HUES64 (cell line): ENCODE data around the gene EML5.

Source experiments
- H3K27ac ChIP-seq: 2 replicates; pipeline ENCODE4 v1.7.0; 2013; ENCODE audit warnings: low read depth, low read length, inconsistent platforms
- H3K27me3 ChIP-seq: 2 replicates; pipeline ENCODE4 v1.6.1; 2013; ENCODE audit warnings: mild to moderate bottlenecking, low read length; ENCODE audit not compliant: insufficient read depth
- H3K36me3 ChIP-seq: 2 replicates; pipeline ENCODE4 v1.6.1; 2013; ENCODE audit warnings: mild to moderate bottlenecking, low read length; ENCODE audit not compliant: insufficient read depth
- H3K4me1 ChIP-seq: 2 replicates; pipeline ENCODE4 v1.6.1; 2013; ENCODE audit warnings: mild to moderate bottlenecking, low read length, moderate library complexity; ENCODE audit not compliant: insufficient read depth
- H3K4me3 ChIP-seq: 2 replicates; pipeline ENCODE4 v1.5.1; 2013; ENCODE audit warnings: mild to moderate bottlenecking, low read length, moderate library complexity
- H3K9ac ChIP-seq: 2 replicates; pipeline ENCODE4 v1.6.1; 2013; ENCODE audit warnings: mild to moderate bottlenecking, low read depth, low read length
- H3K9me3 ChIP-seq: 2 replicates; pipeline ENCODE4 v1.6.1; 2013; ENCODE audit warnings: low read depth, low read length; ENCODE audit not compliant: insufficient read depth
- WGBS: fragments of 150-250, 120-280 bp; methylation state at CpG from one replicate; pipeline ENCODE4 v1.1.7; 2013; ENCODE audit warnings: missing lambda C conversion rate; 5-methylcytosine and 5-hydroxymethylcytosine counted together

The EML5 gene

DNA sequence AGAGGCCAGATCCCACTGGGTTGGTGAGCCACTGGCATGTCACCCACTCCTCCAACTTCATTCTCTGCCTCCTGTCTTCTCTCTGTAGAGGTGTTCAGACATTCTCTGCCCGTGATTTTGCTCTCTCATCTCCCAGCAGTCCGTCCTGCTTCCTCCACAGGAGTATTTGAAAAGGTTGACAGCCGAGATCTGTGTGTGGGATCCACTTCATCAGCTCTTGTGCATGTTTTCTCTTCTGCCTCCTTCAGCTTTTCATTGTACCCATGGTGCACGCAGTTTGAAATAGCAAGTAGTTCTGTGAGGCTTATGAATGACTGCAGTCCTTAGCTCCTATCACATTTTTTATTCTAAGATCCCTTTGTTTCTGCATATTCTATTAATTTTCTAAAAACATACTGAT is 195.2 kb downstream of the EML5 start:
- peaks cover 100% of the 10 kb centered on the region for H3K36me3 ChIP-seq
- no peaks in the 10 kb centered on the region for H3K9me3 ChIP-seq
- no peak overlapping the region for H3K27ac ChIP-seq
- H3K4me3 ChIP-seq: no peak overlapping the region
- H3K27me3 ChIP-seq: no peaks in the 10 kb centered on the region
- 88% methylated on average over 4 of the region's 4 CpGs for WGBS
- no peaks in the 10 kb centered on the region for H3K4me1 ChIP-seq
- no peak overlapping the region for H3K9ac ChIP-seq

DNA sequence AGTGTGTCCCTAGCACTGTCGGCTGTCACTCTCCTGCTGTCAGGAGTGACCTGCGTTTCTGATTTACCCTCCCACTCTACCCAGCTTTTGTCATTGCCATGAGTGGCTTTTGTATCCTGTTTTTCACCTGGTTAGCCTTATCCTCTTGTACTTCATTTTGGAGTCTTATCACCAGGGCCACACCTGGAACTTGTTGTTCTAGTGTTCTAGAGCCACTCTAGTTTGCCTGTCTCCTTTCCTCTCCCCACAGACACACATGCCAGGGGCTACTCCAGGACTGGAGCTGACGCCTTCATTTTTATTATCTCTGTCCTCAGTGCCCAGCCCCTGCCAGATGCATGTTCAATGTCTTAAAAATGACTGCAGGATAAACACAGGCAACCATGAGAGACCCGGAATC is 195.7 kb downstream of the EML5 start:
- Histone ChIP-seq H3K27me3 (no peaks in the 10 kb centered on the region), H3K4me3 (no peak overlapping the region), H3K4me1 (no peaks in the 10 kb centered on the region), H3K9ac (no peak overlapping the region), H3K27ac (no peak overlapping the region), H3K9me3 (no peaks in the 10 kb centered on the region), H3K36me3 (peaks cover 94% of the 10 kb centered on the region)
- 91% methylated on average over 4 of the region's 4 CpGs for WGBS

DNA sequence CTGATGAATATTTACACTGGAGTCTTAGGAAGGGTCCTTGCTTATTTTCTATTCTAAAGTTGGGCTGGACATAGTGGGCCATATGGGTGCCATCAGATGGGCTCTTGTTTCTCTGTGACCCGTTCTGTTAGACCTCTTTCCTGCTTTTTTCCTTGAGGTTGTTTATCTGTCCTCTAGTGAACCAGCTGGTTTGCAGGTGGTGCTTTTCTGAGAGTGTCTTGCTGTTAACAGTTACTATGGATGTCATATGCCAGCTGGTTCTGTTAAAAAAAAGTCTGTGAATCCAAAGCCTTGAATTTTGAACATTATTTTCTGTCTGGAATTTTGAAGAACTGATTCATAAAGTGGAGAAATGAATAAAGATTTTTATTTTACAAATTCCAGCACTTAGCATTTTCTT is 200.7 kb downstream of the EML5 start:
- Histone ChIP-seq H3K36me3 (peaks cover 92% of the 10 kb centered on the region), H3K9ac (no peak overlapping the region), H3K9me3 (no peaks in the 10 kb centered on the region), H3K4me1 (no peaks in the 10 kb centered on the region), H3K27me3 (no peaks in the 10 kb centered on the region), H3K4me3 (no peak overlapping the region), H3K27ac (no peak overlapping the region)
- WGBS: 96% methylated on average over 1 of the region's 1 CpG

DNA sequence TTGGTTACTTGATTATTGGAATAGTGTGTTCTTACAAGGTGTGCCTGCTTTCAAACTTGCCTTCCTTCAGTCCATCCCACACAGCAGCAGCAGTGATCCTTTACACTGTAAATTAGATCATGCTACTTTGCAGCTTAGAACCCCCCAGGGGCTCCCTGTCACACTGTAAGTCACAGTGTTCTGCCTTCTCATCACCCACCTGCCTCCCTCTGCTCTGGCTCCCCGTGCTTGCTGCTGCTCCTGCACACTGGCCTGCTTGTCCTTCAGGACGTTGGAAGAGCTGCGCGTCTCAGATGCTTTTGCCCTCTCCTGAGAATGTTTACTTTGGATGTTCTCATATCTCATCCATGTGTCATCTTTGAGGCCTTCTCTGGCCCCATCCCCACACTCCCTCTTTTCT is 202.6 kb downstream of the EML5 start:
- Histone ChIP-seq H3K9me3 (no peaks in the 10 kb centered on the region), H3K36me3 (peaks cover 90% of the 10 kb centered on the region)

DNA sequence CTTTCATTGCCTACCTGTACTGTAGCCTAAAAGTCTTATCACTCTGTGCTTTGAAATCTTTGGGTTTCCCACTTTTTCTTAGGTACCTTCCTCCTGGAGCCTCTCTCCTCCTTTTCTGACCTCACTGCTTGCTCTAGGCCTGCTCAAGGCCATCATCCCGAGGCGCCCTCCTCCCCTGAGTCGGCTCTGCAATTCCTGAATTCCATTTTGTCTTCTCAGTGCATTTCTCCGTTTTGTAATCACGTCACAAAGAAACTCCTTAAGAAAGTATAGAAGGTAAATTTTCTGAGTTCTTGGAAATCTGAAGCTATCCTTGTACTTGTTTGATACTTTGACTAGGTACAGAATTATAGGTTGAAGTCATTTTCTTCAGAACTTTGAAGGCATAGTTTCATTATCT is 204.7 kb downstream of the EML5 start:
- Histone ChIP-seq H3K4me1 (no peaks in the 10 kb centered on the region), H3K36me3 (peaks cover 90% of the 10 kb centered on the region), H3K9me3 (no peaks in the 10 kb centered on the region), H3K9ac (no peak overlapping the region), H3K27me3 (no peaks in the 10 kb centered on the region), H3K4me3 (no peak overlapping the region), H3K27ac (no peak overlapping the region)
- WGBS: 97% methylated on average over 5 of the region's 5 CpGs

More for the DNA sequence above, 202.6 kb downstream of the EML5 start:
- WGBS: 96% methylated on average over 4 of the region's 4 CpGs
- H3K27ac ChIP-seq: no peak overlapping the region
- H3K4me1 ChIP-seq: no peaks in the 10 kb centered on the region
- H3K4me3 ChIP-seq: no peak overlapping the region
- H3K27me3 ChIP-seq: no peaks in the 10 kb centered on the region
- H3K9ac ChIP-seq: no peak overlapping the region

DNA sequence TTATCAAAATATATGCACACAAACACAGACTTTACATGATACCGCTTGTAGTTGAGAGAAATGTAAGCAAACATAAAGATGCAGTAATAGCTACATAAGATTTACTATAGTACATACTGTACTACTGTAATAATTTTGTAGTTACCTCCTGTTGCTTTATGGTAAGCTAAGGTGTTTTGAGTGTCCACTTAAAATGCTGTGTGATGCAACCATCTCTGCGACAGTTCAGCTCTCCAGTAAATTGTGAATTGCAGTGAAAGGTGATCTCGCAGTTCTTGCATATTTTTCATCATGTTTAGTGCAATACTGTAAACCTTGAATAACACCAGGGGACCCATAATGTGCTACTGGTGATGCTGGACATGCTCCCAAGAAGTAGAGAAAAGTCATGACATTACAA is 208.3 kb downstream of the EML5 start:
- H3K9me3 ChIP-seq: no peaks in the 10 kb centered on the region
- peaks cover 98% of the 10 kb centered on the region for H3K36me3 ChIP-seq
- no peak overlapping the region for H3K9ac ChIP-seq
- H3K27me3 ChIP-seq: no peaks in the 10 kb centered on the region
- 93% methylated on average over 2 of the region's 3 CpGs for WGBS
- no peaks in the 10 kb centered on the region for H3K4me1 ChIP-seq
- no peak overlapping the region for H3K27ac ChIP-seq
- no peak overlapping the region for H3K4me3 ChIP-seq

DNA sequence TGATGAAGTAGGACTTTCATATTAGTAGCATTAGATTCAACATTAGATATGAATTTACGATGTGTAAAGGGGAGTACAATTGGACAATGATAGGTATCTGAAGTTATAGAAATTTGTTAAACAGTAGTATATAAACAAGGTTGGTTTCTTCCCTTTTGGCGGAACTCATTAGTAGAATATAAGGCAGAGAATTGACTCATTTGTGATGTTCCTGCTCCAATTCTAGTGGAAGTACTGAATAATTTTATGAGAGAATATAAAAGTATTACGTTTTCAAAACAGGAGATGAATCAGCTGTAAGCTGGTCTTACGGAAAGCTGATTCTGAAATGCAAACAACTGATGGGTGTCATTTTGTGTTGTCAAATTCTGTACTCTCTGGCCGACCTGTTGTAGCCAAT is 216.5 kb downstream of the EML5 start:
- 95% methylated on average over 5 of the region's 5 CpGs for WGBS
- Histone ChIP-seq H3K9ac (no peak overlapping the region), H3K27me3 (no peaks in the 10 kb centered on the region), H3K4me3 (no peak overlapping the region), H3K36me3 (peaks cover 99% of the 10 kb centered on the region), H3K27ac (no peak overlapping the region), H3K9me3 (no peaks in the 10 kb centered on the region), H3K4me1 (no peaks in the 10 kb centered on the region)

DNA sequence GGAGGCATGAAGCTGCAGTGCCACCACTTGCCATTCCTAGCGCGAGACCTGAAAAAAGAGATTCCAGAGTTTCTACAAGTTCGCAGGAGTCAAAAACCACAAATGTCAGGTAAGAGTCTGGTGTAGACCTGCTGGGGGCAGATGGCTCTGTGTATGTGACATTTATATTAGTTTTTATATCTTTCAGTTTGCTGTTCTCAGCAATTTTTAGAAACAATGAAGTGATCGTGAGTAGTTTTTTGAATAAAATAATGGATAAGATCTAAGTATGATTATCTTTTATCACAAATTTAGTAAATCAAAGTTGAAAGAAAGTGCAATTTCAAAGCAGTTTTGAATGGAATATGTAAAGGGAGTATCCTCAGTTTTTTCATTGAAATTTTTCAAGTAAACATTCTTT is 220.6 kb downstream of the EML5 start:
- Histone ChIP-seq H3K36me3 (peaks cover 98% of the 10 kb centered on the region), H3K9me3 (no peaks in the 10 kb centered on the region), H3K4me3 (no peak overlapping the region), H3K27ac (no peak overlapping the region), H3K27me3 (no peaks in the 10 kb centered on the region), H3K4me1 (no peaks in the 10 kb centered on the region), H3K9ac (no peak overlapping the region)
- 100% methylated on average over 4 of the region's 4 CpGs for WGBS

DNA sequence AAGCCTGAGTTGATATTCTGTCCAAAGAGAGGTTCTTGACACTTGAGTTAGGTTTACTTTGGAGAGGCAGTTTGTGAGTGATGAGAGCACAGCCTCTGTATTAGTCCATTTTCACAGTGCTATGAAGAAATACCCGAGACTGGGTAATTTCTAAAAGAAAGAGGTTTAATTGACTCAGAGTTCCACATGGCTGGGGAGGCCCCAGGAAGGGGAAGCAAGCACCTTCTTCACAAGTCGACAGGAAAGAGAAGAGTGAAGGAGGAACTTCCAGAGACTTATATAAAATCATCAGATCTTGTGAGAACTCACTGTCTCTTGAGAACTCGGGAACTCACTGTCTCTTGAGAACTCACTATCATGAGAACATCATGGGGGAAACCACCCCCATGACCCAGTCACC is 224.6 kb downstream of the EML5 start:
- H3K27me3 ChIP-seq: no peaks in the 10 kb centered on the region
- no peaks in the 10 kb centered on the region for H3K9me3 ChIP-seq
- H3K4me1 ChIP-seq: peaks cover 11% of the 10 kb centered on the region; the same call in 1 of the 2 replicates
- H3K9ac ChIP-seq: no peak overlapping the region
- H3K4me3 ChIP-seq: no peak overlapping the region
- H3K36me3 ChIP-seq: peaks cover 80% of the 10 kb centered on the region
- 90% methylated on average over 3 of the region's 3 CpGs for WGBS
- no peak overlapping the region for H3K27ac ChIP-seq

DNA sequence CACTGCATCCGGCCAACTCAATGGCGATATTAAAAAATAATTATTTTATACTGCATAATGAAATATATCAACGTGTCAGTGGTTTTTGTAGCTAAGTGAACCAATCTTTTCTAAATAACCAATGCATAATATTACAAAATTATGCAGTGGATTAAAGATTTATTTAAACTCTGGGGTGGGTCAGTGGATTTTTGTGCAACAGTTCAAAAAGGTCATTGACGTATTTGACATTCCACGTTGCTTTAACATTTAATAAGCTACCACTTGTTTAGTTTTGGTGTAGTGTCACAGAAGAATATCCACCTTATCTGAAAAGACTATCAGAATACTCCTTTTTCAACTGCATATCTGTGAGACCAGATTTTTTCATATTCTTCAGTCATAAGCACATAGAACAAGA is 227.3 kb downstream of the EML5 start:
- no peak overlapping the region for H3K9ac ChIP-seq
- peaks cover 11% of the 10 kb centered on the region; the same call in 1 of the 2 replicates for H3K4me1 ChIP-seq
- H3K4me3 ChIP-seq: no peak overlapping the region
- H3K36me3 ChIP-seq: peaks cover 53% of the 10 kb centered on the region
- no peaks in the 10 kb centered on the region for H3K27me3 ChIP-seq
- H3K27ac ChIP-seq: no peak overlapping the region
- WGBS: 97% methylated on average over 3 of the region's 5 CpGs
- no peaks in the 10 kb centered on the region for H3K9me3 ChIP-seq

DNA sequence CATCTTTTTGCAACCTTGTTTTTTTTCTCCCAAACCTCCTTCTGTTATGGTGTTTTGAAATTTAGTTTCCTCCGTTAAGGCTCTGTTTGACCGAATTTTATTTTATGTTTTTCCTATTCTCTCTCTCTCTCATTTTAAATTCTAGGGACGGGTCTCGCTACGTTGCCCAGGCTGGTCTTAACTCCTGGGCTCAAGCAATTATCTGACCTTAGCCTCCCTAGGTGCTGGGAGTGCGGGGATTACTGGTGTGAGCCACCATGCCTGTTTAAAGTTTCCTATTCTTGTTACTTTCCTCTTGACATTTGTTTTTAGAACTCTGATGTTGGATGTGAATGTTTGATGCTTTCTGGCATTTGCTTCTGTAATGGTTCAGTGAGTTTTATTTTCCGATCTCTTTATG is 228.9 kb downstream of the EML5 start:
- H3K4me3 ChIP-seq: peak overlapping the region; percentile 84
- H3K9me3 ChIP-seq: no peaks in the 10 kb centered on the region
- H3K27ac ChIP-seq: no peak overlapping the region
- peaks cover 11% of the 10 kb centered on the region; the same call in 1 of the 2 replicates for H3K4me1 ChIP-seq
- no peaks in the 10 kb centered on the region for H3K27me3 ChIP-seq
- H3K36me3 ChIP-seq: peaks cover 37% of the 10 kb centered on the region
- 39% methylated on average over 5 of the region's 7 CpGs for WGBS
- peak overlapping the region; percentile 90 for H3K9ac ChIP-seq
